ENCODE measurements around the gene PAX6. TPM values are rescaled to one million over a fixed set of nuclear protein-coding genes. Genes with fewer than 3 reads are reported as not detected.

Gene PAX6
- polyA plus RNA-seq, 1 of the 3 experiments (the other 2 are of a cell fraction) = not detected

GRCh38 chr11:31814176-31814868, 3.2 kb upstream of the PAX6 start:
- H3K9ac ChIP-seq = no peak overlapping the region
- H3K79me2 ChIP-seq (ENCODE audit: insufficient read depth) = no peaks in the 10 kb centered on the region
- H3K27me3 ChIP-seq (ENCODE audit: insufficient read depth) = peaks cover 98% of the 10 kb centered on the region
- peaks cover 25% of the 10 kb centered on the region for H4K20me1 ChIP-seq (ENCODE audit: insufficient read depth)
- DNase-seq = peak; percentile 48
- no peak overlapping the region for H3K27ac ChIP-seq (ENCODE audit: low read depth in 2 of 2, low read length in 1 of 2)
- no peaks in the 10 kb centered on the region for H3F3A ChIP-seq (replicated peaks; ENCODE audit: insufficient read depth)
- H2AFZ ChIP-seq (ENCODE audit: low read depth) = no peak overlapping the region
- no peak overlapping the region for H3K4me2 ChIP-seq
- CTCF ChIA-PET = no interaction called here
- peaks cover 6 to 30% of the 10 kb centered on the region in 2 experiments; a peak in 2 of 4 replicates for H3K4me1 ChIP-seq (ENCODE audit: control insufficient read depth in 1 of 2, insufficient read depth in 2 of 2, low read depth in 1 of 2, low read length in 1 of 2)
- H3K9me2 ChIP-seq = no peaks in the 10 kb centered on the region
- no peaks in the 10 kb centered on the region for H3K36me3 ChIP-seq (replicated peaks in 1 of 2; ENCODE audit: control insufficient read depth in 1 of 2, insufficient read depth in 2 of 2, low read length in 1 of 2)
- no peak overlapping the region for H3K4me3 ChIP-seq (ENCODE audit: low read depth in 2 of 2, low read length in 1 of 2)
- POLR2A ChIA-PET = no interaction called here
- WGBS (ENCODE audit: low lambda C conversion rate) = 18% methylated on average over 13 of the region's 38 CpGs
- H3K9me3 ChIP-seq = no peaks in the 10 kb centered on the region
- TF ChIP-seq MAX (IDR thresholded peaks at IDR 0.05; ENCODE audit: low read depth) (no peak), RCOR1 (IDR thresholded peaks at IDR 0.05; ENCODE audit: low read length) (no peak), NRF1 (IDR thresholded peaks at IDR 0.05; ENCODE audit: low read depth, low read length) (no peak), GABPA (IDR thresholded peaks at IDR 0.05; ENCODE audit: low read depth) (no peak), ZBTB33 (IDR thresholded peaks at IDR 0.05; ENCODE audit: borderline replicate concordance, low read depth) (no peak), MEF2A (IDR thresholded peaks at IDR 0.05; ENCODE audit: borderline replicate concordance, low read depth) (no peak), TEAD4 (IDR thresholded peaks at IDR 0.05; ENCODE audit: borderline replicate concordance, insufficient read depth) (no peak), JUND (IDR thresholded peaks at IDR 0.05) (no peak), POLR2AphosphoS5 (IDR thresholded peaks at IDR 0.05; ENCODE audit: low read depth, low read length) (no peak), FOXJ3 (CRISPR knock-in tag; IDR thresholded peaks at IDR 0.05) (no peak), SIN3A (IDR thresholded peaks at IDR 0.05; ENCODE audit: borderline replicate concordance, low read depth, low read length) (no peak), FOXM1 (IDR thresholded peaks at IDR 0.05; ENCODE audit: low read depth) (no peak), MXI1 (IDR thresholded peaks at IDR 0.05; ENCODE audit: low read depth, low read length) (no peak), RFX5 (IDR thresholded peaks at IDR 0.05; ENCODE audit: low read length) (no peak), REST (IDR thresholded peaks at IDR 0.05; ENCODE audit: low read depth, low read length) (no peak), YY1 (IDR thresholded peaks at IDR 0.05; ENCODE audit: low read depth) (no peak), USF1 (IDR thresholded peaks at IDR 0.05; ENCODE audit: borderline replicate concordance, low read depth) (no peak), CHD2 (IDR thresholded peaks at IDR 0.05; ENCODE audit: low read length, partially characterized antibody) (no peak), NFIC (IDR thresholded peaks at IDR 0.05; ENCODE audit: borderline replicate concordance) (no peak)
